ENCODE results near the gene SORD.

DNA sequence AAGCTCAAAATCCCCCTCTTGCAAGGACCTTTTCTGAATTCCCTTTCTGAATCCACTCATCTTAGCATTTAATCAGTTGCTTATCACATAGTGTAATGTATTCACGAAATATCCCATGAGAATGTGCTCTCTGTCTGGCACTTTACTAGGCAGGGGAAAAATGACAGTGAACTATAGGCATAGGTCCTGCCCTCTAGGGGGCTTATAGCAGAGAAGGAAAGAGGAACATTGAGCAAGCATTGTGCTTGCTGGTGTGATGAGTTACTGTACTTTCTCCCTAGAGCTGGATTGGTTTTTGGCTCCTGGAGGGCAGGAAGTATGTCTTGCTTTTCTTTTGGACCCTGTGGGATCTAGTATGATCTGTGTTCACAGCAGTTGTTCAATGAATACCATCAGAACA is 64.5 kb downstream of the SORD start:
- TF ChIP-seq POLR2AphosphoS5 (IDR thresholded peaks at IDR 0.05; ENCODE audit: low read depth, low read length) = no peak
- no peak for TF ChIP-seq POLR2A (IDR thresholded peaks at IDR 0.05; ENCODE audit: low read depth, low read length)

Measured in GM12892 (cell line).